GM10847 (cell line): ENCODE data around the gene HIGD1C.

ENCODE experiments used
- POLR2A ChIP-seq: IDR thresholded peaks from 2 replicates; pipeline ENCODE4 v1.6.1; 2011; ENCODE audit not compliant: insufficient read length; ENCODE audit errors: extremely low read depth

The HIGD1C gene

DNA sequence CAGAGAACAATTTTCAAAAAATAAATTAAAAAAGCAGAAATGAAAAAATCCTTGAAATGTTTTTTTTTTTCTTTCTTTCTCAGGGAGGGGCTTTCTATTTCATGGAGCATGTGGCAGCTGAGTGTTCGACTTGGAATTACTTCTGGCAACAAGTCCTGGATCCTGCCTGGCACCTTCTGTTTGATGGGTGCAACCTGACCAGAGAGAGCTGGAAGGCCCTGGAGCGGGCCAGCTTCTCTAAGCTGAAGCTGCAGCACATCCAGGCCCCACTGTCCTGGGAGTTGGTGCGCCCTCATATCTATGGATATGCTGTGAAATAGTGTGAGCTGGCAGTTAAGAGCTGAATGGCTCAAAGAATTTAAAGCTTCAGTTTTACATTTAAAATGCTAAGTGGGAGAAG, 22.5 kb upstream of the HIGD1C start:
- TF ChIP-seq POLR2A: no peak

DNA sequence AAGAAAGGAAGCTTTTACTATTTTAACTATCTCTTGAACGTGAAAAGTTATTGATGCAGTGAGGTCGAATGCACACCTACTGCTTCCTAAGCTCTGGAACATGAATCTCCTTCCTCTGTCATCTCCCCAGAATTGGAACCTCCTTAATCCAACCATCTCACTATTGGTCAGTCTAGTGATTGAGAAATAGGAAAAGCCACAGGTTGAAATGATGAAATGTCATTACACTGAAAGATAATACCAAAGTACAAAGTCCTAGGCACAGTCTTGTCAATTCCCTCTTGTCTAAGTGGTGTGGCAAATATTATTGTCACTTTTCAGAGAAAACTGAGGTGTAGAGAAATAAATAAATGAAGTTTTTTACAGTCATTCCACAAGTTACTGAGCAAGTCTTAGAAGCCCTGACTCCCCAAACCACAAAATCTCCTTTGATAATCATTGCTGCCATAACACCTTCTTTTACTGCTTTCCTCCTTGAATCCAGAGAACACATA, 19.5 kb upstream of the HIGD1C start:
- no peak for TF ChIP-seq POLR2A

DNA sequence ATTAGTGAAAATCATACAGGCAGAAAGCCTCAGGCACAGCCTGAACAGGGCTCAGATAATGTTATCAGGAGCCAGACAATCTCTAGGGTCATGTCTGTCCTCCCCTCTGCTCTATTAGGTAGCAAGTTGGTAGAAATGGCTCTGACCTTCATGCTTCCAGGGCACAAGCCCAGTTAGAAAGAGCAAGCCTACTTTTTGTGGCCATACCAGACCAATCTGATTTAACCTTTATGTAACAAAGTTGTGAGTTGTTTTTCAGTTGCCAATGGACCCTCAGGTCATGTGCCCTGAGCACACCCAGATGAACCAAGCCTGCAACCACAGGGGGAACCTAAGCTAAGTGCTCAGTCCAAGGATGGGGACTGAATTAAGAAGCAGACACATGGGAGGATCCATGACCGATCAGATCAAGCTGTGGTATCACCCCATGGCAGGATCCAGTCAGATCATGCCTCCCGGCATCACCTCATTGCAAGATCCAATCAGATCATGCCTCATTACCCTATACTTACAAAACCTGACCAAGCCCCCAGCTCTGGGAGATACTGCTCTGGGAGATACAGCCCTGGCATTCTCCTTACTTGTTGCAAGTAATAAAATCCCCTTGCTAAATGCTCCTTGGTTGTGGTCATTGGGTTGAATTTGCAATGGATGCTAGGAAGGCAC, 18.8 kb upstream of the HIGD1C start:
- TF ChIP-seq POLR2A: no peak

DNA sequence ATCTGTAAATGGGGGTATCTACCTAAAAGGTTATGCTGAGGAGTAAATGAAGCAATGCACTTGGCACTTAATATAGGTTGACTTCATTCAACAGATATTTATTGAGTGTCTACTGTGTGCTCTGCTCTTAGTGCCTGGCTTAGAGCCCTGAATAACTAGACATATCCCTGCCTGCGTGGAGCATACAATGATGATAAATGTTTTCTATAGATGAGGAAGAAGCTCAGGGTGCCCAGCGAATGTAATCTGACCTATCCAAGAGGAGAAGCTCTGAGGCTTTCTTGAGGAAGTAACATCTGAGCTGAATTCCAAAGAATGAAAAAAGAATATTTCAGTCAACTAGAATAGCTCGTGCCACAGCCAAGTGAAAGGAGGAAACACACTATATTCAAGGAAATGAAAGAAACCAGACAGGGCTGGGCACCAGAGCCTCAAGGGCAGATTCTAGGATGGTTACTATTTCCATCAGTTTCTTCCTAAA, 17.9 kb upstream of the HIGD1C start:
- no peak for TF ChIP-seq POLR2A

DNA sequence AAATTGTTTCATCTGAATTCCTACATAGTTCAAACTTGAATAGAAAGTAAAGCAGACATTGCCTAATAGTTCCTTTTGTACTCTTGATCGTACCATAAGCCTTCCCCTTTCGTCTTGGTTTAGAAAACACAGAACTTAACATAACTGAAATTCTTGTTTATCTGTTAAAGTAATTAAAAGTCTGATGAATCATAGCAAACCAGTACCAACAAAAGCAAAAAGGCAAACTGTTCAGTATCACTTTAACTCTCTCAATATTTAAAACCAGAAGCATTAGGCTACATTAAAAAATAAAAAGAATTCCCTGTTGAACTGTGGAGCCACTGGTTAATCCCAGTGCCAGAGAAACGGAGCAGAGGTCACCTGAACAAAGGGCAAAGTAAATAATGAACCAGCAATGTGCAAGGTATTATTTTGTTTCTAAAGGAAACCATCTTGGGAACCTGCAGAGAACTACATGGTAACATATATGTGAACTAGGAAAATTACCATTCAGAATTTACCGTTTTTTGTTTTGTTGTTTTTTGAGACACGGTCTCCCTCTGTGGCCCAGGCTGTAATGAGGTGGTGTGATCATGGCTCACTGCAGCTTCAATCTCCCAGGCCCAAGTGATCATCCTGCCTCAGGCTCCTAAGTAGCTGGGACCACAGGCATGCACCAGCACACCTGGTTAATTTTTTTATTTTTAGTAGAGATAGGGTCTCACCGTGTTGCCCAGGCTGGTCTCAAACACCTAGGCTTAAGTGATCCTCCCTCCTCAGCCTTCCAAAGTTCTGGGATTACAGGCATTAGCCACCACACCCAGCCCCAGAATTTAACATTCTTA, 17.1 kb upstream of the HIGD1C start:
- TF ChIP-seq POLR2A: no peak

DNA sequence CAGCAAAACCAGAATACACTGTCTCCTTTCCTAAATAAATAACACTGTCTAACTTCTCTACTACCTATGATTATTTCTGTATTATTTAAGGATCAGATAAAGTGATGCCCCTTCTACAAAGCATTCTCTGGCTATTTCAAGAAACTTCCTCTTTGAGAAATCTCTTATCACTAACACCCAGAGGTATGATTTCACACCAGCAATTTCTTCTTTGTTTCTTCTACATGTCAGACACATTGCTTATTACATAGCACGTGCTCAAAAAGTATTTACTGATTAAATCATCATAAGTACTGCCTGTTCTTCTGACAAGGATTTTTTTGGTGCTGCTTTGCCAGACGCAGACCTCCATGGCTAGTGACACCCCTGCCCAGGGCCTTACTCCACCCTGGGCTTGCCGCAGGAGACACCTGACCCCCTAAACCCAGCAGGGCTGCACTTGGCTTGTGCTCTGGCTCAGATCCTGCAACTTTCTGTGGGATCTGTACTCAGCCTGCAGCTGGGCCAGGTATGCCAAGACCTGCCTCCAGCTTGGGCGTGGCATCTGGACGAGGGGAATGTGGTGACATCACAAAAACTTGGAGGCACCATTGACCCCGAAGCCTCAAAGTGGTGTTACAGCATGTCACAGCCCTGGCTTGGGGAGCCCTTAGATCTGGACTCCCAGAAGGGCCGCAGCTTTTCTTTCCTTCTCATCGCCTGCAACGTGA, 15.4 kb upstream of the HIGD1C start:
- no peak for TF ChIP-seq POLR2A

DNA sequence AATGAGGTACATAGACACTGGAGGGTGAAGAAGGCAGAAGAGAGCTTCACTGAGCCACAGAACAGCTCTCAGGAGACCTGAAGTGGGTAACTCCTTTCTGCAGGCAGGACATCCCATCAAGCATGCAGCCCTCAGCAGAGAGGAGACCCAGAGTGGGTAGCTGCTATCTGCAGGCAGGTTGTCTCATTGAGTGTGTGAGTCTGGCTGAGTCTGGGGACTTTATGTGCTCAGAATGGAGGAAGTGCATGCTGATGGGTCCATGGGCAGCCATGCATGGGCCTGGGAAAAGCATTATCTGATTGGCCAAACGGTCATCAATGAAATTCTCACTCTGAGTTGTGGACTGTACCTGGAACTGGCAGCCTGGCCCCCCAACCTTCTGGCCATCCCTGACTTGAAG, 14.7 kb upstream of the HIGD1C start:
- no peak for TF ChIP-seq POLR2A

DNA sequence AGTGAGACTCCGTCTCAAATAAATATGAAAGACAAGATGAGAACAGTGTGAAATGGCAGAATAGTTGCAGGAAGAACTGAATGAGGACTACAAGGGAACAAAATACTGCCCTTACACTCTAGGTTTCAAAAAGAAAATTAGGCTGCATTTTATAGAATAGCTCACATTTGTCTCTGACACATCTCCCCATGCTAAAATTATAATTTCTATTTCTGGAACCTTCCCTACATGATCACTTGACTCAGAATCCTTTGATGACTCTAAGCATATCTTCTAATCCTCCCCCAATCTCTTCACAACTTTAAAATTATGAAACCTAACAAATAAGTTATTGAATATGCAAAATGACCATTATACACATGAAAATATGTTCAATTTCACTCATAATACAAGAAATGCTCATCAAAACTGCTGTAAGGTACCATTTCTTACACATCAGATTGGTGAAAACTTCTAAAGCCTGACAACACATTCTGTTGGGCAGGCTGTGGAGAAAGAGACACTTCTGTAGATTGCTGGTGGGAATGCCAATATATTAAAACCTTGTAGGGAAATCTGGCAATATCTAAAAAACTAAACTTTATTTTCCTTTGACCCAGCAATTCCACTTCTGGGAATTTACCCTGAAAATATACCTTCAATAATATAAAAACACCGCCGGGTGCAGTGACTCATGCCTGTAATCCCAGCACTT, 4.3 kb upstream of the HIGD1C start:
- TF ChIP-seq POLR2A: no peak

DNA sequence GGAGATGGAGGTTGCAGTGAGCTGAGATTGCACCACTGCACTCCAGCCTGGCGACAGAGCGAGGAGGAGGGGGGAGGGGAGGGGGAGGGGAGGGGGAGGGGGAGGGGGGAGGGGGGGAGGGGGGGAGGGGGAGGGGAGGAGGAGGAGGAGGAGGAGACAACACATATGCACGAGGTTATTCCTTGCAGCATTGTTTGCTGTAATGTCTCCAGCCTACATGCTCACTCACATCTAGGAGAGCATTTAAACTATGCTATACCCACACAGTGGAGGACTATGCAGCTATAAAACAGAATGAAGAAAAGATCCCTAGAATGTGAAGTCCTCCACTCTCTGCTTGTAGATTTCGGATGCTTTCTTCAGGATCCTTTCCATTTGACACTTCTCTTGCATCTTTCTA, 3.5 kb upstream of the HIGD1C start:
- no peak for TF ChIP-seq POLR2A

DNA sequence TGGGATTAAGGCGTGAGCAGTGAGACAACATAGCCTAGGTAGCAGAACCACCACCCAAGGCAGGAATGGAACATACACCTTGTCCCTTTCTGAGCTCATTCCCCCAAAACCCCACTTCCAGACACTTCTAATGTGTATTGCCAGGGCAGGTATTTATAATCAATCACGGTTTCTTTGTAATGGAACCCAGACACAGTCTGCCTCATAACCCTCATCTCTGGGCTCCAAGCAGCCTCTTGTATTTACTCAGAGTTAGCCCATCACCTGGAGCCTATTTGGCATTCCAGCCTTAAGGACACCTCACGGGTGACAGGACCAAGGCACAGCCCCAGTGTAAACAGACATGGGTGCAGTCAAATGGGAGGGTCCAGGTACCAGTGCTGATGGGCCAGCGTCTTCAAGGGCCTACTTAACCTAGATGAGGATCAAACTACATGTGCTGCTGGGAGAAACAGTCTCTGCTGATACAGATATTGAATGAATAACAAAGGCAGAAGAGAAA, 2.5 kb upstream of the HIGD1C start:
- TF ChIP-seq POLR2A: no peak

DNA sequence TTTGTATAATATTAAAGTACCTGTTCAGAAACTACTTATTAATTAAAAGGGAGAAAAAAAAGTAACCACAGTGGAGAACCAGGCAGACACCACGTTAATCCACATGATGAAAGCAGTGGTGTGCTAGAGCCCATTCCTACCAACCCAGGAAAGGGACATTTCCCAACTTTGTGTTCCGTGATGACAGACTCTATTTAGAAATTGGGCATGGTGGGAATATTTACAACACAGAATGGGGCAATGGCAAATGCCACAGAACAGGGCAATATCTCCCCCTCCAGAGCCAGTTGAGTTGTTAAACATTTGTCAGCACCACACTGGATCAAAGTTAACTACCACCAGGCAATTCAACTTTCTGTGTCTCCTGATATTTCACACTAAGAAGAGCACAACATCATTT, 1.2 kb upstream of the HIGD1C start:
- no peak for TF ChIP-seq POLR2A

DNA sequence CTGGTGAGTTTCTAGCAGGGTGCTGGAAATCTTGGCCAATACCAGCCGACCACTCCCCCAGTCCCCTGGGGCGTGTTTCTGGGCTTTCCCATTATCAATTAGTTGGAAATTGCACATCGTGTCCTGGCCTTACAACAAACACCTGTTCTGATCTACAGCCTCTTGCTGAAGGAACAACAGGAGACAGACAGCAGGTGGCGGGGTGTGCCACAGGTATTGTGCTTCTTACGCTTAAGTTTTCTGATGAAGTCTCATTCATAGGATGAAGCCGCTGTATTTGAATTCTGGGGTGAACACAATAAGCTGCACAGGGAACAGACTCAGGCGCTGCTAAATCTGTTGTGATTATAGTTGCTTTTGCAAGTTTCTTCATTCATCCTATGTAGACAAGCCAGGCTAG, 703 bp downstream of the HIGD1C start:
- TF ChIP-seq POLR2A: no peak

DNA sequence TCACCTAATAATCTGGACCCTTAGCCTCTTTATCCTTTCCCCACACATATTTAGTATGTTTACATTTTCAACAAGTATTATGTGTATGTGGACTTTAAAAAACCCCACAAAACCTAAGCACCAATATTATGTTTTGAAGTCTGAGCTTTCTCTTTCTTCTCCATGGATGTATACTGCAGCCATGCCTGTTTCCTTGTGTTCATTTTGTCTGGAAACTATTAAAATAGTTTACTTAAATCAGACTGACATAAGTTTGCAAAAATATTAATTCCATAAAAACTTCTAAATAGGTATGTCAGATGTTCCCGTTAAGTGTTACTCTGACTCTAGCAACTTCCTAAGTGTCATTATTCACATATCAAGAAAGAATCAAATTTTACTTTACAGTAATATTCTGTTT, 2.9 kb downstream of the HIGD1C start:
- no peak for TF ChIP-seq POLR2A

DNA sequence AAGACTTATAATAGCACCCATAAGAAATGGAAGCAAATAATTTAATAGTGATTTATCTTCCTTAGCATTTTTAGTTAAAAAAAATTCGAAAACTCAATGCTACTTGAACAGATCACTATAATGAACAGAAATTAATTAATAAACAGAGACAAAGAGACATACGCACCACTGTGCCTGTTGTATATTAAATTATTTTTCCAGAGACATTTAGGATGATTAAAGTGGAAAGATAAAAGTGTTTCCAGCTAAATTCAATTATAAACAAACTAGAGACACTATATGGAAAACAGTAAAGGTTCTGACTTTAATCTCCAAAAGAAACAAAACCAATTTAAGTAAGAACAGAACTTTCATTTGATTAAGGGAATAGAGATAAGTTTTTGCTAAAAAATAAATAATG, 3.4 kb downstream of the HIGD1C start:
- no peak for TF ChIP-seq POLR2A

DNA sequence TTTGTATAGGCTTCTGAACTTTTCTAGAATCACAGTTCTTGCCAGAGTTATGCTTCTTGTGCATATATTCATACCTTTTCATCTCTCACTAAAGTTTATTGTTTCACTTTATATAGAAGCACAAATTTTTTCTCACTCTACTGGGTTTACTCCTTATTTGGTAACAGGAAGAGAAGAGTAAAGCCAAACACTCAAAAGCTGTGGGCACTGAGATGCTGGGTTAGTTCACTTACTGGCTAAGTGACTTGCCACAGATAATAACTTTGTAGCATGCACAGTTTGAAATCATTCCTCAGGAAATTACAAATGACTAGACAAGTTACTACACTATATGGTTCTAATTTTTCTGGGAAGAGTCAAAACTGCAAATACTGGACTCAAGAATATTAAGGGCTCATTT, 7.8 kb downstream of the HIGD1C start:
- TF ChIP-seq POLR2A: no peak
